Panc1 (cell line): ENCODE measurements around the gene DNAJC30. TPM values are rescaled to one million over a fixed set of nuclear protein-coding genes. Genes with fewer than 3 reads are reported as not detected.

Source experiments
- ATAC-seq: fragments of 200-7000 bp; cut with Tn5 transposase; 2 replicates; pipeline ENCODE4 v1.9.1; 2020; ENCODE audit warnings: mild to moderate bottlenecking, moderate library complexity
- BruUV-seq: library from RNA; stranded (reverse); fragments of 400-500 nt; replicated peaks from 2 replicates; lab custom pipeline; 2021; lab: Mats Ljungman, UMichigan
- CTCF ChIA-PET: fragments of 300-600 bp; sonication (Branson Sonifier 250); formaldehyde crosslinking; loops from one replicate; lab custom pipeline; 2022; ENCODE audit warnings: antibody characterized with exemption; lab: Charles Lee
- POLR2A ChIA-PET: fragments of 300-600 bp; sonication (Branson Sonifier 250); formaldehyde crosslinking; loops from one replicate; lab custom pipeline; 2022; ENCODE audit warnings: antibody characterized with exemption; lab: Charles Lee
- DNase-seq: peaks from one replicate; pipeline ENCODE4 v3.0.0-alpha.2; 2010; ENCODE audit warnings: low read depth, low spot score
- H3K27ac ChIP-seq: 2 replicates; pipeline ENCODE4 v1.5.1; 2011; ENCODE audit warnings: mild to moderate bottlenecking, low read length, inconsistent platforms
- H3K27me3 ChIP-seq: fragments of 200-500 bp; sonication (Bioruptor generic); 2 replicates; pipeline ENCODE4 v1.6.0; 2014; ENCODE audit warnings: low read length, inconsistent platforms; ENCODE audit not compliant: control insufficient read depth, insufficient read depth
- H3K36me3 ChIP-seq: fragments of 200-500 bp; sonication (Bioruptor generic); 2 replicates; pipeline ENCODE4 v1.5.1; 2014; ENCODE audit warnings: inconsistent platforms, mild to moderate bottlenecking, low read length, moderate library complexity; ENCODE audit not compliant: control insufficient read depth, insufficient read depth
- H3K4me1 ChIP-seq: 2 replicates; pipeline ENCODE4 v1.5.1; 2011; ENCODE audit warnings: inconsistent platforms, mild to moderate bottlenecking, low read length, moderate library complexity; ENCODE audit not compliant: control insufficient read depth, insufficient read depth
- H3K4me3 ChIP-seq, 2 experiments: 2 replicates each; pipeline ENCODE4 v1.5.1; 2011 to 2012; ENCODE audit warnings: low read depth in 2 of 2, low read length in 2 of 2, mild to moderate bottlenecking in 2 of 2, inconsistent platforms in 1 of 2, moderate library complexity in 1 of 2
- H3K9me3 ChIP-seq: fragments of 200-500 bp; sonication (Bioruptor generic); 2 replicates; pipeline ENCODE4 v1.5.1; 2014; ENCODE audit warnings: low read depth, mild to moderate bottlenecking, inconsistent platforms, low read length, moderate library complexity; ENCODE audit not compliant: control insufficient read depth, insufficient read depth
- POLR2AphosphoS5 ChIP-seq: IDR thresholded peaks from 2 replicates; pipeline ENCODE4 v1.6.1; 2012; ENCODE audit warnings: mild to moderate bottlenecking, low read depth, low read length, moderate library complexity
- SIN3A ChIP-seq: IDR thresholded peaks from 2 replicates; pipeline ENCODE4 v1.6.1; 2012; ENCODE audit warnings: low read depth, mild to moderate bottlenecking, low read length, moderate library complexity, borderline replicate concordance; ENCODE audit not compliant: insufficient read depth
- TCF7L2 ChIP-seq: IDR thresholded peaks from 2 replicates; pipeline ENCODE4 v1.6.1; 2011; ENCODE audit warnings: mild to moderate bottlenecking, low read depth, low read length, inconsistent platforms
- in situ Hi-C: cut with HindIII; loops from 2 replicates; pipeline ENCODE4 v1.10.0; 2016; ENCODE audit warnings: low sequenced_read_pairs, low pct_unique_long_range_greater_than_20kb
- intact Hi-C: fragments of 100-400 bp; cut with micrococcal nuclease; formaldehyde crosslinking; loops from one replicate; pipeline ENCODE4 v1.10.0; 2022; ENCODE audit not compliant: unreplicated experiment
- total RNA-seq: library from RNA; stranded (reverse); gene quantifications from one replicate; pipeline ENCODE4 v1.2.1, GENCODE V29; 2021; ENCODE audit not compliant: unreplicated experiment
- TF ChIP-seq, protein P1 (sequence below): fragments of 450-650 bp; IDR thresholded peaks from 2 replicates; pipeline ENCODE4 v1.5.1; 2017; ENCODE audit warnings: mild to moderate bottlenecking
- TF ChIP-seq, protein P2 (sequence below), 2 experiments: IDR thresholded peaks; 2 replicates each; pipeline ENCODE4 v1.6.1; 2011 to 2012; ENCODE audit warnings: low read depth in 2 of 2, control low read depth in 1 of 2, low read length in 1 of 2, mild to moderate bottlenecking in 1 of 2, moderate library complexity in 1 of 2; ENCODE audit not compliant: insufficient read depth in 1 of 2

The DNAJC30 gene
- total RNA-seq, 1 experiment from 2014 or later, result 11.1 TPM

DNA sequence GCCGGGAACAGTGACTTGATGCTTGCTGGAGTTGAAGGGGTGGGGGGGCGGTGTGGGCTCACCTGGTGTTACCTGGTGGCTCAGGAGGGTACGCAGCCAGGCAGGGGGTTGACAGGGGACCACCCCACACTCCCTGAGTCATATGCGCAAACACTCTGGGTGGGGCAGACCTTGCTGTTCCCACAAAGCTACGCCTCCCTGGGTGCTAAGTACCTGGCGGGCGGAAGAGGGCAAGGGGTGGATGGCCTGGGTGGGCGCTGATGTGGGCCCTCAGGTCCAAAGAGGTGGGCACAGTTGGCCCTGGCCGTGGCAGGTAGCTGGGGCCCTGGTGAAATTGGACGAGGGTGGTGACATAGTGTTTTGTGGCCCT lies 22.3 kb upstream of the DNAJC30 start:
- no peaks in the 10 kb centered on the region for H3K27me3 ChIP-seq
- no peak overlapping the region for H3K4me3 ChIP-seq
- ATAC-seq (no peak), DNase-seq (no peak)
- peak overlapping the region; percentile 93 for H3K27ac ChIP-seq
- H3K4me1 ChIP-seq, result peaks cover 82% of the 10 kb centered on the region
- intact Hi-C loops, result no loop called here
- no peaks in the 10 kb centered on the region; the same call in none of the 2 replicates for H3K36me3 ChIP-seq
- no TSS peak for BruUV-seq
- in situ Hi-C loops, result no loop called here
- ChIA-PET POLR2A (interaction anchor here (0.6 to 0.9 kb wide), 4 partner anchors 12 to 548 kb away, joined by 3 to 19 read pairs (median 6); no protein-coding TSS in a partner anchor), CTCF (interaction anchor here (0.7 kb wide), 1 partner anchor 123 kb away, joined by 12 read pairs; no protein-coding TSS in a partner anchor)
- TF ChIP-seq, protein P1, sequence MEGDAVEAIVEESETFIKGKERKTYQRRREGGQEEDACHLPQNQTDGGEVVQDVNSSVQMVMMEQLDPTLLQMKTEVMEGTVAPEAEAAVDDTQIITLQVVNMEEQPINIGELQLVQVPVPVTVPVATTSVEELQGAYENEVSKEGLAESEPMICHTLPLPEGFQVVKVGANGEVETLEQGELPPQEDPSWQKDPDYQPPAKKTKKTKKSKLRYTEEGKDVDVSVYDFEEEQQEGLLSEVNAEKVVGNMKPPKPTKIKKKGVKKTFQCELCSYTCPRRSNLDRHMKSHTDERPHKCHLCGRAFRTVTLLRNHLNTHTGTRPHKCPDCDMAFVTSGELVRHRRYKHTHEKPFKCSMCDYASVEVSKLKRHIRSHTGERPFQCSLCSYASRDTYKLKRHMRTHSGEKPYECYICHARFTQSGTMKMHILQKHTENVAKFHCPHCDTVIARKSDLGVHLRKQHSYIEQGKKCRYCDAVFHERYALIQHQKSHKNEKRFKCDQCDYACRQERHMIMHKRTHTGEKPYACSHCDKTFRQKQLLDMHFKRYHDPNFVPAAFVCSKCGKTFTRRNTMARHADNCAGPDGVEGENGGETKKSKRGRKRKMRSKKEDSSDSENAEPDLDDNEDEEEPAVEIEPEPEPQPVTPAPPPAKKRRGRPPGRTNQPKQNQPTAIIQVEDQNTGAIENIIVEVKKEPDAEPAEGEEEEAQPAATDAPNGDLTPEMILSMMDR, result no peak
- TF ChIP-seq, protein P2, sequence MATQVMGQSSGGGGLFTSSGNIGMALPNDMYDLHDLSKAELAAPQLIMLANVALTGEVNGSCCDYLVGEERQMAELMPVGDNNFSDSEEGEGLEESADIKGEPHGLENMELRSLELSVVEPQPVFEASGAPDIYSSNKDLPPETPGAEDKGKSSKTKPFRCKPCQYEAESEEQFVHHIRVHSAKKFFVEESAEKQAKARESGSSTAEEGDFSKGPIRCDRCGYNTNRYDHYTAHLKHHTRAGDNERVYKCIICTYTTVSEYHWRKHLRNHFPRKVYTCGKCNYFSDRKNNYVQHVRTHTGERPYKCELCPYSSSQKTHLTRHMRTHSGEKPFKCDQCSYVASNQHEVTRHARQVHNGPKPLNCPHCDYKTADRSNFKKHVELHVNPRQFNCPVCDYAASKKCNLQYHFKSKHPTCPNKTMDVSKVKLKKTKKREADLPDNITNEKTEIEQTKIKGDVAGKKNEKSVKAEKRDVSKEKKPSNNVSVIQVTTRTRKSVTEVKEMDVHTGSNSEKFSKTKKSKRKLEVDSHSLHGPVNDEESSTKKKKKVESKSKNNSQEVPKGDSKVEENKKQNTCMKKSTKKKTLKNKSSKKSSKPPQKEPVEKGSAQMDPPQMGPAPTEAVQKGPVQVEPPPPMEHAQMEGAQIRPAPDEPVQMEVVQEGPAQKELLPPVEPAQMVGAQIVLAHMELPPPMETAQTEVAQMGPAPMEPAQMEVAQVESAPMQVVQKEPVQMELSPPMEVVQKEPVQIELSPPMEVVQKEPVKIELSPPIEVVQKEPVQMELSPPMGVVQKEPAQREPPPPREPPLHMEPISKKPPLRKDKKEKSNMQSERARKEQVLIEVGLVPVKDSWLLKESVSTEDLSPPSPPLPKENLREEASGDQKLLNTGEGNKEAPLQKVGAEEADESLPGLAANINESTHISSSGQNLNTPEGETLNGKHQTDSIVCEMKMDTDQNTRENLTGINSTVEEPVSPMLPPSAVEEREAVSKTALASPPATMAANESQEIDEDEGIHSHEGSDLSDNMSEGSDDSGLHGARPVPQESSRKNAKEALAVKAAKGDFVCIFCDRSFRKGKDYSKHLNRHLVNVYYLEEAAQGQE (IDR thresholded peaks at IDR 0.05; ENCODE audit: insufficient read depth in 1 of 2, low read depth in 2 of 2, low read length in 1 of 2), result no peak
- no peak for TF ChIP-seq TCF7L2
- no peak for TF ChIP-seq POLR2AphosphoS5
- TF ChIP-seq SIN3A, result no peak
- no peaks in the 10 kb centered on the region for H3K9me3 ChIP-seq

DNA sequence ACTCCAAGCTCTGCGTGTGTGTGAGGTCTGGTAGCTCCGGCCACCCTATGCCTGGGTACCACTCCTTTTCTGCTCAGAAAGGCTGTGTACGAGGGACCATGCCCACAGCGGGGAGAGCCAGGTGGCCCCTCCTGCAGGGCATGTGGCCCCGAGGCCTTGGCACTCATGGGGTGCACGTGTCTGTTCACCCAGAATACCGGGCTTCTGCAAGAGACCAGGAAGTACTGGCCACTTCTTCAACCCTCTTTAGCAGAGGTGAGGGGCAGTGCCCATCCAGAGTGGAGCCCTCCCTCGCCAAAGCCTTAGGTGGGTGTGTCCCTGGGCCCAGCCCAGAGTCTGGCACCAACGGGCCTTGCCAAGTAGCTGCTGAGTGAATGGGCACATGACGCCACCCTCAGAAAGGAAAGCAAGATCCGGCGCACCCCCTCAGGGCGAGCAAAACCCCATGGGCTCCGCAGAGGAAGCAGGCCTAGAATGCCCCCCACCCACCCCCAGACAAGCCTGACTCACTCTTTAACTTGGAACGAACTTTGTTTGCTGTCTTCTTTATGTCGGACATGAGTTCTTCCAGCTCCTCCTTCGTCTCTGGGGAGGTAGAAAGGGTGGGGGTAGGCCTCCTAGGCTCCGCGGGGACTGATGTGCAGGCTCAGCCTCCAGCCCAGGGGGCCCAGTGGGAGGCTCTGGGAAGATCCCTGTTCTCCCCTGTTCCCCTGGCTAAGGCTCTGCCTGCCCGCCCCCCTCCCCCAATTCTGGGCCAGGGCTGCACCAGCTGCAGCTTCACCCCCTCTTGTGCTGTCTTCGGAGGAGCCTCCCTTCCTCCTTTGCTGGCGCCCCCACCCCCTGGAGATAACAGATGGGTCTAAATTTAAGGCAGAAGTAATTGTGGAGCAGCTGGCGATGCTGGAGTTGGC lies 21.6 kb upstream of the DNAJC30 start:
- no peaks in the 10 kb centered on the region for H3K9me3 ChIP-seq
- BruUV-seq, result no TSS peak
- intact Hi-C loops, result no loop called here
- in situ Hi-C loops, result no loop called here
- H3K4me3 ChIP-seq, result no peak overlapping the region
- peak; percentile 39 for ATAC-seq
- TF ChIP-seq TCF7L2, result no peak; the same call in 1 of the 2 replicates
- TF ChIP-seq POLR2AphosphoS5, result peak; percentile 73
- TF ChIP-seq, protein P2 (IDR thresholded peaks at IDR 0.05; ENCODE audit: insufficient read depth in 1 of 2, low read depth in 2 of 2, low read length in 1 of 2), result no peak
- POLR2A ChIA-PET, result interaction anchor here (0.5 to 0.9 kb wide), 8 partner anchors 12 to 549 kb away, joined by 3 to 19 read pairs (median 4); no protein-coding TSS in a partner anchor
- no peaks in the 10 kb centered on the region for H3K27me3 ChIP-seq
- peak; percentile 90 for DNase-seq
- peaks cover 83% of the 10 kb centered on the region for H3K4me1 ChIP-seq
- H3K36me3 ChIP-seq, result no peaks in the 10 kb centered on the region; the same call in none of the 2 replicates
- CTCF ChIA-PET, result interaction anchor here (0.7 kb wide), 1 partner anchor 122 kb away, joined by 12 read pairs; no protein-coding TSS in a partner anchor
- H3K27ac ChIP-seq, result peak overlapping the region; percentile 93
